Body of pancreas (tissue), 4 donors: ENCODE data around the gene KCNJ14. TPM values are rescaled to one million over a fixed set of nuclear protein-coding genes. Genes with fewer than 3 reads are reported as not detected.
A peak's percentile ranks its signal among the peaks of the same experiment; 100 is the strongest.

Experiments used
- ATAC-seq: fragments of 150-250 bp; one replicate; pipeline ENCODE4 v1.9.1; 2016
- DNase-seq, 4 donors: peaks; one replicate each; pipeline ENCODE4 v3.0.0-alpha.2; 2019
- H3K27ac ChIP-seq, 4 donors: fragments of 200-600 bp; sonication (generic); 1 replicate in 3 of 4; 2 replicates in 1 of 4; pipeline versions ENCODE4 v1.5.1 to v1.6.1; 2016 to 2019; ENCODE audit warnings: mild to moderate bottlenecking in 1 of 4, mixed read lengths in 1 of 4, moderate library complexity in 1 of 4
- H3K27me3 ChIP-seq, 2 donors: fragments of 200-600 bp; sonication (generic); one replicate each; pipeline ENCODE4 v1.6.0; 2016; ENCODE audit warnings: mild to moderate bottlenecking in 1 of 2
- H3K36me3 ChIP-seq, 2 donors: fragments of 200-600 bp; sonication (generic); replicated peaks in 1 of 2; 2 replicates each; pipeline ENCODE4 v1.5.1; 2016; ENCODE audit warnings: low read depth in 2 of 2; ENCODE audit not compliant: insufficient read depth in 1 of 2
- H3K4me1 ChIP-seq: fragments of 200-600 bp; sonication (generic); one replicate; pipeline ENCODE4 v1.6.0; 2016
- H3K4me3 ChIP-seq, 2 donors: fragments of 200-600 bp; sonication (generic); 1 replicate in 1 of 2; 2 replicates in 1 of 2; pipeline ENCODE4 v1.5.1; 2016 to 2019
- H3K9me3 ChIP-seq, 3 donors: fragments of 200-600 bp; sonication (generic); 1 replicate in 2 of 3; 2 replicates in 1 of 3; pipeline ENCODE4 v1.5.1; 2016
- POLR2A ChIP-seq, 3 donors: fragments of 450-650 bp; IDR thresholded peaks; one replicate each; pipeline ENCODE4 v1.6.1; 2016; ENCODE audit warnings: antibody characterized with exemption in 3 of 3, mild to moderate bottlenecking in 2 of 3
- WGBS, 2 donors: methylation state at CpG; one replicate each; pipeline ENCODE4 v1.1.5; 2017; 5-methylcytosine and 5-hydroxymethylcytosine counted together
- intact Hi-C: fragments of 100-400 bp; cut with DNase I; formaldehyde crosslinking; loops from one replicate; pipeline ENCODE4 v1.15.1; 2023
- total RNA-seq, 2 donors: library from RNA; depleted of rRNA; stranded (reverse); fragments of >200 nt; gene quantifications; one replicate each; pipeline ENCODE4 v1.1.0, GENCODE V29; 2016
- TF ChIP-seq, protein P1 (sequence below), 7 experiments: fragments of 450-650 bp in 4 of 7; fragments of 200-600 bp in 3 of 7; sonication (generic) in 3 of 7; IDR thresholded peaks; one replicate each; pipeline ENCODE4 v1.5.1; 2016 to 2019; ENCODE audit warnings: antibody characterized with exemption in 7 of 7

The KCNJ14 gene
- total RNA-seq, 2 donors from 2014 or later, result 0.66 to 1.6 TPM

DNA sequence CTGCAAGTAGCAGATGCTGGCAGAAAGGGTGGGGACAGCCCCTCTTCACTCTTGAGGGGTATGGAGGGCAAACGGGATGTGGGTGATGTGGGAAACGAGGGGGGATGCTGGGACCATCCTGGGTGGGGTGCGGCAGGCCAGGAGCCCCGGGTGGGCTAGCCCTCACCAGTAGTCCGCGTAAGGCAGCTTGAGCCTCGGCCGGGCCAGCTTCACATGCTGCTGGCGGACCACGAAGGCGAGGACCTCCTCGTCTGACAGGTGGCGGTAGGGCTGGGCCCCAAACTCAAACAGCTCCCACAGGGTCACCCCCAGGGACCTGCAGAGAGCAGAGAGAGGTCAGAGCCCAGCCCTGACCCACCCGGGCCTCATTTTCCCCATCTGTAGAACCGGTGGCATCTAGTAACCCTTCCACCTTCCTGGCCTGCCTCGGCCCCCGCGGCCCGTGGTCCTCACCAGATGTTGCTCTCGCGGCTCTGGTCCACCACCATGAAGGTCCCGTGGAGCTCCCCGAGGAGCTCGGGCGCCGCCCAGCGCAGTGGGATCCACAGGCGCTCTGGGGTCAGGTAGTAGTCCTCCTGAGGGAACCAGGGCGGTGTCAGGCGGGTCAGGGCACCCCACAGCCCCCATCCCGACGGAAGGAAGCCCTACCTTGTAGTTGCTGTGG, 45.6 kb downstream of the KCNJ14 start:
- Histone ChIP-seq H3K9me3 (no peaks in the 10 kb centered on the region), H3K27me3 (no peaks in the 10 kb centered on the region), H3K4me1 (peaks cover 32% of the 10 kb centered on the region), H3K27ac (peak overlapping the region in 2 of 4 donors; percentile 40 to 75), H3K4me3 (peak overlapping the region in 1 of 2 donors; percentile 31), H3K36me3 (no peaks in the 10 kb centered on the region)
- DNase-seq, result peak in 1 of 4 donors; percentile 25
- no peak for TF ChIP-seq POLR2A (IDR thresholded peaks at IDR 0.05)
- TF ChIP-seq, protein P1, sequence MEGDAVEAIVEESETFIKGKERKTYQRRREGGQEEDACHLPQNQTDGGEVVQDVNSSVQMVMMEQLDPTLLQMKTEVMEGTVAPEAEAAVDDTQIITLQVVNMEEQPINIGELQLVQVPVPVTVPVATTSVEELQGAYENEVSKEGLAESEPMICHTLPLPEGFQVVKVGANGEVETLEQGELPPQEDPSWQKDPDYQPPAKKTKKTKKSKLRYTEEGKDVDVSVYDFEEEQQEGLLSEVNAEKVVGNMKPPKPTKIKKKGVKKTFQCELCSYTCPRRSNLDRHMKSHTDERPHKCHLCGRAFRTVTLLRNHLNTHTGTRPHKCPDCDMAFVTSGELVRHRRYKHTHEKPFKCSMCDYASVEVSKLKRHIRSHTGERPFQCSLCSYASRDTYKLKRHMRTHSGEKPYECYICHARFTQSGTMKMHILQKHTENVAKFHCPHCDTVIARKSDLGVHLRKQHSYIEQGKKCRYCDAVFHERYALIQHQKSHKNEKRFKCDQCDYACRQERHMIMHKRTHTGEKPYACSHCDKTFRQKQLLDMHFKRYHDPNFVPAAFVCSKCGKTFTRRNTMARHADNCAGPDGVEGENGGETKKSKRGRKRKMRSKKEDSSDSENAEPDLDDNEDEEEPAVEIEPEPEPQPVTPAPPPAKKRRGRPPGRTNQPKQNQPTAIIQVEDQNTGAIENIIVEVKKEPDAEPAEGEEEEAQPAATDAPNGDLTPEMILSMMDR (IDR thresholded peaks at IDR 0.05), result no peak
- WGBS, 2 donors, result 41 to 48% methylated on average over 3 to 32 of the region's 32 CpGs
- intact Hi-C loops, result no loop called here
- no peak for ATAC-seq

DNA sequence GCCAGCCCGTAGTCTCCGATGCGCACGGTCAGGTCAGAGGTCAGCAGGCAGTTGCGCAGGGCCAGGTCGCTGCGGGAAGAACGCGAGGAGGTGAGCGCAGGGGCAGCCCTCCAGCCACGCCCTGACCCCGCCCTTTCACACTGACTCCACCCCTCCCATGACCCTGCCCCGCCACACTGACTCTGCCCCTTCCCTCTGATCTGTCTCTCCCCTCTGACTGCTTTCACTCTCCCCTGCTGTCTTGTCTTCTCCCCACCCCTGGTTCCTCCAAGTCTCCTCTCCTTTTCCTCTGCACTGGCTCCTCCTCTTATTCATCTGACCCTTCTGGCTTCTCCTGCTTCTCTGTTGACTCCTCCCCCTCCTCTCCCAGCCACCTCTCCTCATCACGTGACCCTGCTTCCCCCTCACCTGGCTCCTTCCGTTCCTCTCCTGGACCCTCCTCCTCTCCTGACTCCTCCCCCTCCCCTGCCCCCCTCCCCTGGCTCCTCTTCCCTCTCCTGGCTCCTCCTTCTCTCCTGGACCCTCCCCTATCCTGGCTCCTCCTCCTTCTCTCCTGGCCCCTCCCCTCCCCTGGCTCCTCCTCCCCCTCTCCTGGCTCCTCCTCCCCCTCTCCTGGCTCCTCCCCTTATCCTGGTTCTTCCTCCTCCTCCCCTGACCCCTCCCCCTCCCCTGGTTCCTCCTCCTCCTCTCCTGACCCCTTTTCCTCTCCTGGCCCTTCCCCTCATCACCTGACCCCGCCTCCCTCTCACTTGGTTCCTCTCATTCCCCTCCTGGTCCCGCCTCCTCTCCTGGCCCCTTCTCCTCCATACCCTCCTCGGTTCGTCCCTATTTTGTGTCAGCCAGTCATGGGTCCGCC, 46.3 kb downstream of the KCNJ14 start:
- H3K27me3 ChIP-seq, result no peaks in the 10 kb centered on the region
- 2 to 4% methylated on average over 16 to 20 of the region's 20 CpGs for WGBS, 2 donors
- ATAC-seq, result peak; percentile 83
- intact Hi-C loops, result no loop called here
- no peaks in the 10 kb centered on the region for H3K36me3 ChIP-seq
- DNase-seq, result peak; percentile 92 to 99 (median 98)
- H3K9me3 ChIP-seq, result no peaks in the 10 kb centered on the region
- peaks cover 32% of the 10 kb centered on the region for H3K4me1 ChIP-seq
- H3K27ac ChIP-seq, result peak overlapping the region in 3 of 4 donors; percentile 66 to 76 (median 75)
- TF ChIP-seq, protein P1 (IDR thresholded peaks at IDR 0.05), result no peak
- TF ChIP-seq POLR2A (IDR thresholded peaks at IDR 0.05), result peak in 1 of 3 donors; percentile 35
- peak overlapping the region in 1 of 2 donors; percentile 31 for H3K4me3 ChIP-seq

DNA sequence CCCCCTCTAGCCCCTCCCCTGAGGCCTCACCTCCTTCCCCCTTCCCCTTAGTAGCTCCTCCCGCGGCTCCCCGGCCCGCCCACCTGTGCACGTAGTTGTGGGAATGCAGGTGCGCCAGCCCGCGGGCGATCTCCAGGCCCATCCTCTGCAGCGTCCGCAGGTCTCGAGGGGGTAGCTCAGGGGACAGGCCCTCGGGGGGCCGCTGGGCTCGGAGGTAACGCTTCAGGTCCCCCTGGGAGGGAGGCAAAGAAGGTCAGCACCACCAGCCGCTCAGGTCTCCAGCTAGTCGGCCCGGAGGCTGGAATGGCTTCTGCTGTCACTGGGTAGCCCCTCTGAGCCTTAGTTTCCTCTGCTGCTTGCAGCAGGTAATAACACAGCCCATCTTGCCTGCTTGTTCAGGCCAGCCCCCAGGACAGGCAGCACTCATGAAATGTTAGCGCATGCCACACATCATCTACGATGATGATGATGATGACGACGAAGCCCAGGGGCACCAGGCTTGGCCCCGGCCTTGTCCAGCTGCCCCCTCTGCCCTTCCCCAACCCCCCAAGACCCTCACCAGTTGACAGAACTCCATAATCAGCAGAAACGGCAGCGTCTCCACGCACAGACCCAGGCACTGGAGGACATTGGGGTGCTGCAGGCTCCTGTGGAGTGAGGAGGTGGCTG, 47.1 kb downstream of the KCNJ14 start:
- intact Hi-C loops, result no loop called here
- peak overlapping the region in 3 of 4 donors; percentile 66 to 76 (median 75) for H3K27ac ChIP-seq
- no peaks in the 10 kb centered on the region for H3K36me3 ChIP-seq
- 29 to 65% methylated on average over 4 to 27 of the region's 27 CpGs for WGBS, 2 donors
- H3K4me1 ChIP-seq, result peaks cover 26% of the 10 kb centered on the region
- no peak overlapping the region for H3K4me3 ChIP-seq
- DNase-seq, result no peak
- no peaks in the 10 kb centered on the region for H3K9me3 ChIP-seq
- ATAC-seq, result no peak
- no peaks in the 10 kb centered on the region for H3K27me3 ChIP-seq
- TF ChIP-seq, protein P1 (IDR thresholded peaks at IDR 0.05), result no peak
- peak in 2 of 3 donors; percentile 38 to 40 for TF ChIP-seq POLR2A (IDR thresholded peaks at IDR 0.05)

DNA sequence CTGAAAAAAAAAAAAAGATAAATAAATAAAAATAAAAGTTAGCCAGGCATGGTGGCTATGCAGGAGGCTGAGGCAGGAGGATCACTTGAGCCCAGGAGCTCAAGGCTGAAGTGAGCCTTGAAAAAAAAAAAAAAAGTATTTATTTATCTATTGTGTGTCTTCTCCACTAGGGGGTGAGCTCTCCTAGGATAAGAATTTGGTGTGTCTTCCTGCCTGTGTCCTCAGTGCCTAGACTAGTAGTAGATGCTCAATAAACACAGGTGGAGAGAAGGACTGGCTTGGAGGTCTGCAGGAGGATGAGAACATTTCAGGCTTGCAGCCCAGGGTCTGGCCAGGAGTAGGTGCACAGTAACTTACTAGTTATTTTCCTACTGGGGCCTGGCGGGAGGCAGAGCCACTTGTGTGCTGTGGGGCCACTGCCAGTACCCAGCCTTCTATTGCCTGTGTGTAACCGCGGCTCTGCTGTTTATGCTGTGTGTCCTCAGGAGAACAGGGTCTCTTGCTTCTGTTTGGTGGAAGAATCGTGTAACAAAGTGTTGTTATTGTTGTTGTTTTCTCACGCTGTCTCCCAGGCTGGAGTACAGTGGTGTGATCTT, 50.9 kb downstream of the KCNJ14 start:
- H3K9me3 ChIP-seq, result no peaks in the 10 kb centered on the region
- H3K27me3 ChIP-seq, result no peaks in the 10 kb centered on the region
- H3K36me3 ChIP-seq, result no peaks in the 10 kb centered on the region
- ATAC-seq (no peak), DNase-seq (no peak)
- peaks cover 13% of the 10 kb centered on the region for H3K4me1 ChIP-seq
- intact Hi-C loops, result no loop called here
- TF ChIP-seq POLR2A (IDR thresholded peaks at IDR 0.05), result no peak
- TF ChIP-seq, protein P1 (IDR thresholded peaks at IDR 0.05), result peak in 5 of 7 experiments; percentile 12 to 38 (median 32)
- 77 to 87% methylated on average over 5 of the region's 5 CpGs for WGBS, 2 donors
- no peak overlapping the region for H3K4me3 ChIP-seq
- H3K27ac ChIP-seq, result no peak overlapping the region
